ENCODE data around the gene GJB1.

- TF ChIP-seq CTCF (IDR thresholded peaks at IDR 0.05; ENCODE audit: borderline replicate concordance, extremely low read depth, low read length, poor library complexity, severe bottlenecking) (no peak), EZH2 (IDR thresholded peaks at IDR 0.05; ENCODE audit: borderline replicate concordance, low read depth, low read length, severe bottlenecking) (no peak)
Observed at GRCh38 chrX:71217298-71217697, 5.7 kb upstream of the GJB1 start.

All from DND-41 (cell line).